Mesothelial cell of epicardium (in vitro differentiated cells): ENCODE results near the gene SYNE1. TPM values are rescaled to one million over a fixed set of nuclear protein-coding genes. Genes with fewer than 3 reads are reported as not detected.

ENCODE experiments used
- DNase-seq, 2 experiments: peaks; one replicate each; pipeline ENCODE4 v3.0.0; 2021; ENCODE audit warnings: low spot score in 2 of 2; ENCODE audit not compliant: unreplicated experiment in 2 of 2
- H3K27ac Mint-ChIP-seq: 2 replicates; pipeline ENCODE4 v1.8.0; 2021; ENCODE audit warnings: mixed read lengths
- H3K27me3 Mint-ChIP-seq: 2 replicates; pipeline ENCODE4 v1.8.0; 2021; ENCODE audit warnings: low read depth, mixed read lengths
- H3K36me3 Mint-ChIP-seq: 2 replicates; pipeline ENCODE4 v1.8.0; 2021; ENCODE audit warnings: mixed read lengths
- H3K4me1 Mint-ChIP-seq: 2 replicates; pipeline ENCODE4 v1.8.0; 2021; ENCODE audit warnings: mixed read lengths
- H3K4me3 Mint-ChIP-seq: 2 replicates; pipeline ENCODE4 v1.8.0; 2021; ENCODE audit warnings: mild to moderate bottlenecking, moderate library complexity, mixed read lengths
- H3K9me3 Mint-ChIP-seq: 2 replicates; pipeline ENCODE4 v1.8.0; 2021; ENCODE audit warnings: mixed read lengths
- total RNA-seq: library from RNA; stranded (reverse); gene quantifications from 3 replicates; pipeline ENCODE4 v1.2.1, GENCODE V29; 2021
- TF ChIP-seq, protein P1 (sequence below): fragments of 200-600 bp; sonication (generic); IDR thresholded peaks from one replicate; pipeline ENCODE4 v1.5.0; 2021; ENCODE audit warnings: antibody characterized with exemption; ENCODE audit not compliant: unreplicated experiment

Gene SYNE1
- total RNA-seq, 1 donor from 2014 or later: 60.5 TPM

- H3K27ac Mint-ChIP-seq: no peak overlapping the region
- H3K36me3 Mint-ChIP-seq: peaks cover 12% of the 10 kb centered on the region
- TF ChIP-seq, protein P1, sequence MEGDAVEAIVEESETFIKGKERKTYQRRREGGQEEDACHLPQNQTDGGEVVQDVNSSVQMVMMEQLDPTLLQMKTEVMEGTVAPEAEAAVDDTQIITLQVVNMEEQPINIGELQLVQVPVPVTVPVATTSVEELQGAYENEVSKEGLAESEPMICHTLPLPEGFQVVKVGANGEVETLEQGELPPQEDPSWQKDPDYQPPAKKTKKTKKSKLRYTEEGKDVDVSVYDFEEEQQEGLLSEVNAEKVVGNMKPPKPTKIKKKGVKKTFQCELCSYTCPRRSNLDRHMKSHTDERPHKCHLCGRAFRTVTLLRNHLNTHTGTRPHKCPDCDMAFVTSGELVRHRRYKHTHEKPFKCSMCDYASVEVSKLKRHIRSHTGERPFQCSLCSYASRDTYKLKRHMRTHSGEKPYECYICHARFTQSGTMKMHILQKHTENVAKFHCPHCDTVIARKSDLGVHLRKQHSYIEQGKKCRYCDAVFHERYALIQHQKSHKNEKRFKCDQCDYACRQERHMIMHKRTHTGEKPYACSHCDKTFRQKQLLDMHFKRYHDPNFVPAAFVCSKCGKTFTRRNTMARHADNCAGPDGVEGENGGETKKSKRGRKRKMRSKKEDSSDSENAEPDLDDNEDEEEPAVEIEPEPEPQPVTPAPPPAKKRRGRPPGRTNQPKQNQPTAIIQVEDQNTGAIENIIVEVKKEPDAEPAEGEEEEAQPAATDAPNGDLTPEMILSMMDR: no peak
- peaks cover 7% of the 10 kb centered on the region for H3K9me3 Mint-ChIP-seq
- DNase-seq: no peak
- no peaks in the 10 kb centered on the region for H3K27me3 Mint-ChIP-seq
- no peaks in the 10 kb centered on the region for H3K4me1 Mint-ChIP-seq
- no peak overlapping the region for H3K4me3 Mint-ChIP-seq
These were observed 466.9 kb downstream of the SYNE1 start for GRCh38 chr6:152170313-152170701.

GRCh38 chr6:152167641-152168603 is 469.2 kb downstream of the SYNE1 start:
- TF ChIP-seq, protein P1: no peak
- H3K36me3 Mint-ChIP-seq: peaks cover 17% of the 10 kb centered on the region
- H3K27ac Mint-ChIP-seq: no peak overlapping the region
- H3K4me3 Mint-ChIP-seq: no peak overlapping the region
- no peaks in the 10 kb centered on the region for H3K27me3 Mint-ChIP-seq
- H3K4me1 Mint-ChIP-seq: no peaks in the 10 kb centered on the region
- DNase-seq: no peak
- H3K9me3 Mint-ChIP-seq: peaks cover 3% of the 10 kb centered on the region

DNA sequence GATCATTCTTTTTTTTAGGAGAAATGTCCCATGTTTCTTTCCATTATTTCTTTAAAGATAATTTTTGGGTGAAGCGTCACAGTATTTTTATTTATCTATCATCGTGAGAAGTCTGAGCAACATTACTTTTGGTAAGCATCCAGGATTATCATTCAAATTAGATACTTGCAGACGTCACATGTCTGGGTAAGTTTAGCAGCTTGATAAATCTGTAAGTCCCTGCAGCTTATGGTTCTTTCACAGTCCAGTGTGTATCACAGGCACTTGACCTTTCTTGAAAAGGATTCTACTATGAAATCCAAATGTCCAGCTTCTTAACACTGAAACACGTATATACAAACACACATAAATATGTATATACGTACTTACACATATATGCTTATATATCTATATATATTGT is 470.3 kb downstream of the SYNE1 start:
- Mint-ChIP-seq H3K4me3 (no peak overlapping the region), H3K9me3 (peaks cover 3% of the 10 kb centered on the region), H3K27ac (no peak overlapping the region), H3K36me3 (peaks cover 17% of the 10 kb centered on the region), H3K27me3 (no peaks in the 10 kb centered on the region), H3K4me1 (no peaks in the 10 kb centered on the region)
- DNase-seq: no peak
- TF ChIP-seq, protein P1: no peak

- no peaks in the 10 kb centered on the region for H3K4me1 Mint-ChIP-seq
- peaks cover 17% of the 10 kb centered on the region for H3K36me3 Mint-ChIP-seq
- no peak for DNase-seq
- H3K4me3 Mint-ChIP-seq: no peak overlapping the region
- no peaks in the 10 kb centered on the region for H3K27me3 Mint-ChIP-seq
- H3K9me3 Mint-ChIP-seq: peaks cover 3% of the 10 kb centered on the region
- H3K27ac Mint-ChIP-seq: no peak overlapping the region
- TF ChIP-seq, protein P1: no peak
These were observed 470.7 kb downstream of the SYNE1 start for GRCh38 chr6:152166497-152166896.

DNA sequence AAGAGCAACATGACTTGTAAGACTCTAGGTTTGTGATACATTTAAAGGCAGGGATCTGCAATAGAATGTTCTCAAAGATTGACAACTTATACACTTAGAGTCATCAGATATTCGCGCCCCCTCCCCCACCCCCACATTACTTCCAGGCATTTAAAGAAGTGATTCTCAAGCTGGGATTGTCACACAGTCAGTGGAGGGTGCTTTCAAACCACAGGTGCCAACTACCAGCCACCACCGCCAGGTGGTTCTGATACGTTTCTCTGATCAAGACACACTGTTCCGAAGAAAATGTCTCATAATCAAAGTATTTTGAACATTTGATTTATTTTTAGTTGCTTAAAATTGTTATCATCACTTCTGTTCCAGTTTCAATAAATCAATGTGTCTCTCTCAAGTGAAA is 472.2 kb downstream of the SYNE1 start:
- TF ChIP-seq, protein P1: no peak
- H3K36me3 Mint-ChIP-seq: peaks cover 12% of the 10 kb centered on the region
- no peak for DNase-seq
- H3K4me1 Mint-ChIP-seq: no peaks in the 10 kb centered on the region
- H3K9me3 Mint-ChIP-seq: no peaks in the 10 kb centered on the region
- H3K27ac Mint-ChIP-seq: no peak overlapping the region
- H3K4me3 Mint-ChIP-seq: no peak overlapping the region
- no peaks in the 10 kb centered on the region for H3K27me3 Mint-ChIP-seq
